Measurements from ENCODE around the gene TNFRSF21.
"Not testable (repeated sequence)": the region's sequence is repeated elsewhere in the genome, so short reads cannot be mapped to it uniquely, and the experiment has no call there.

TNFRSF21 gene

GRCh38 chr6:47246551-47246950, 63.2 kb downstream of the TNFRSF21 start:
- DNase-seq, result no peak

DNA sequence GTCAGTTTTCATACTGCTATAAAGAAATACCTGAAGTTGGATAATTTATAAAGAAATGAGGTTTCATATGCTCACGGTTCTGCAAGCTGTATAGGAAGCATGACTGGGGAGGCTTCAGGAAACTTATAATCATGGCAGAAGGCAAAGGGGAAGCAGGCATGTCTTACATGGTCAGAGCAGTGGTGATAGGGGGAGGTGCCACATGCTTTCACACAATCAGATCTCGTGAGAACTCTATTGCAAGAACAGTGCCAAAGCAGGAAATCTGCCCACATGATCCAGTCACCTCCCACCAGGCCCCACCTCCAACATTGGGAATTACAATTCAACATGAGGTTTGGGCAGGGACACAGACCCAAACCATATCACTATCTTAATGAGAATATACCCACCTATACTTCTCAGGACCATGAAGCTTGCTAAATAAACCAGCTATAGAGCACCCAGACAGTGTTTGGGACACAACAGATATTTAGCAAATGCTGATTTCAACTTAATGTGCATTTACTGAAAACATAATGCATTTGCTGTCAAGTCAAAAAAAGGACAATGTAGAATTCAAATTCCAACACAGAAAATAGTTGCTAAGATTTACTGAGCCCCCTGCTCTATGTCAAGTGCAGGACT, 63.8 kb downstream of the TNFRSF21 start:
- peak; percentile 32 to 45 for DNase-seq

DNA sequence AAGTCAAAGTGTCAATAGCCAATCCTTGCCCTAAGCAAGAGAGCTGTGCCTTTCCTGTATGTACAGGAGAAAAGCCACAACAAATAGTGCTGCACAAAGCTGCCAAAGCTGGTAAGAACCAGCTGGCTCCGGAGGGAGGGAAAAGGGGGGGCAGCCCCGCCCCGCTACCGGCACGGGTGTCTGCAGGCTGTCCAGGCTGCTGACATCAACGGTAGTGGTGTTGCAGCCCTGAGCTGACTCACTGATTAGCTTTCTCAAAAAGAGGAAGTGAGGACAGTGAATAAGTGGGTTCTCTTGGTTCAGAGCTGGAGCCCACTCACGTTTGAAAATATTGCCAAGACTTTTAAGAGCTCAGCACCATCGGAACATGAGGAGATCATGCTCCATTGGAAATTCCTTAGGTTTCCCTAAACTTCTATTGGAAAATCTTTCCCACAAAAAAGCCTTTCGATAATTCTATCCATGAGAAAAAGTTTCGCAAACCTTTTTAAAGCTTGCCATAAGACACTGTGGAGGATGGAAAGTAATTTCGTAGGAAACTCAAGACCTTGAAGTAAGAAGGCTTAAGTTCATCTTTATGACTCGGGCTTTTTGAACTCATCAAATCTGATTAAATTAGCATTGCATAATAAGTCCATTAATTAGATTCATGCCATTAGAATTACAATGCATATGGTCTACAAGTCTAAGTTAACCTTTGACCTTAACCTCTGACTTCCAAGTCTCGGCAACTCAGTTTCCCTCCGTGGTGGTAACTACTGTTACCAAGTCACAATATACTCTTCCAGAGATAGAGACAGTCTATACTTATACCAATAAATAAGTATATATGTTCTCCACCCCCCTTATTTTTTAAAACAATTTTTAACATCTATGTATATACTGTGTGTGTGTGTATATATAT, 67.0 kb downstream of the TNFRSF21 start:
- DNase-seq, result peak; percentile 88 to 97

DNA sequence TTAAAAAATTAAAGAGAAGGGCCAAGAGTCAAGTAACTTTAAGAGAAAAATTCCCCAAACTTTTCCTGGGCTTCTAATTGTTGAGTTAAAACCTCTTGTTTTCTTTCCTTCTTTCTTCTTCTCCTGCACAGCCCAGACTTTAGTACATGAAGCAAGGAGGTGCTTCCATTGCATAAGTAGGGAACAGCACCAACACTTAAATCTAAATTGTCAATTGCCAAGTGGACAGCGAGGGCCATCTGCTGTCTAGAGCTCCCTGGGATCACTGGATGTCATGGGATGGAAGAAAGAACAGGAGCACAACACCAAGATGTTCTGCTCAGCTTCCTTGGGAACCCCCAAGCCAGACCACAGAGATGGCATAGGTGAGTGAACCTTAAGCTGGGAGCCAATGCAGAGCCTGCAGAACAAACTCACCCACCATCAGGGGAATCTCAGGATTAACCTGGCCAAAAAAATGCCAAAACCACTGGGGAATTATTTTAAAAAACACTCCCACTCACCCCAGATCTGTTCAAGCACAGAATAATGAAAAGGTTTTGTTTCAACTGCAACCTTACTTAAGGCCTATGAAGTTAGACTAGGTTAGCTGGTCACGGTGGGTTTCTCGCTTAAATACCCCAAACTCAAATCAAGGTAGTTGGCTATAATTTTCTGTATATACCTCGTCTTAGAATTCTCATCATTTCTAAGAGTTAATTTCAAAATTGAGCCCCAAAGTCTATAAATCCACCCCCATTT, 67.8 kb downstream of the TNFRSF21 start:
- DNase-seq, result peak; percentile 17 to 25

DNA sequence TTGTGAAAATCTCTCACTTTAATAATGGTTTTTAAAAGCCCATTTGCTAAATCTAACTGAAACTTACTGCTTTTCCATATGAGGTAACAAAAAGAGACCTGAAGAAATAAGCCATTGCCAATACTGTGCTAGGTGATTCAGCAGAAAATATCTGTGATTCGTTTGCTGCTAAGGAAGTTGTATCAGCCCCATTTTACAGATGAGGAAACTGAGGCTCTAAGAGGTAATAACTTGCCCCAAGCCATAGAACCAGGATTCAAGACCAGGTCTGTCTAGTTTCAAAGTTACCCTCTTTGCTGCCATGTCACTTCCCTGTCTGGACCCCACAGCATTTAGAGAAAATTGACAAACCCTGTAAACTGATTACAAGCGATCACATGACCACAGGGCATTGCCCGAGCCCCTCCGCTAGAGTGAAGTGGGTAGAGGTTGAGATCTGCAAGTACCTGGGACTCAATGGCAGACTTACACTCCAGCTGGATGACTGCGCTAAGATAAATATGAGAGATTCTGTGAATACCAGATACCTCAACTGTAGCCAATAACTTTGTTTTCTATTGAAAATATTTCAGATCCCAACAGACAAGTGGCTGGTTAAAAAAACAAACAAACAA, 69.3 kb downstream of the TNFRSF21 start:
- DNase-seq, result no peak

GRCh38 chr6:47239546-47239945, 70.2 kb downstream of the TNFRSF21 start:
- no peak for DNase-seq

GRCh38 chr6:47238456-47238995, 71.2 kb downstream of the TNFRSF21 start:
- no peak for DNase-seq

- peak; percentile 18 to 25 for DNase-seq
These were observed 72.5 kb downstream of the TNFRSF21 start for GRCh38 chr6:47237196-47237595.

GRCh38 chr6:47235964-47236760, 73.5 kb downstream of the TNFRSF21 start:
- DNase-seq, result peak in 1 of 2 donors; percentile 31

DNA sequence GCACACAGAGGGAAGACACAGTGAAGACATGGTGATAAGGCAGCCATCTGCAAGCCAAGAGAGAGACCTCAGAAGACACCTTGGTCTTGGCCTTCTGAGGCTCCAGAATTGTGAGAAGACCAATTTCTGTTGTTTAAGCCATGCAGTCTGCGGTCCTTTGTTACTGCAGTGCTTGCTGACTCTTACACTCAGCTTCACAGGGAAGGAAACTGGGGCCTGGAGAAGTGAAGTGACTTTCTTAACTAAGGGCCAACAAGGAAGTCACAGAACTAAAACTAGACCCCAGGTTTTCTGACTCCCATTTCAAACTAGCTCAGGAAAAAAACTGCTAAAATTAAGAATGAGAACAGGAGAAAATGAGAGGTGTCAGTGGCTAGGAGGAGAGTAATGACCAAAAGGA, 74.3 kb downstream of the TNFRSF21 start:
- no peak for DNase-seq

DNA sequence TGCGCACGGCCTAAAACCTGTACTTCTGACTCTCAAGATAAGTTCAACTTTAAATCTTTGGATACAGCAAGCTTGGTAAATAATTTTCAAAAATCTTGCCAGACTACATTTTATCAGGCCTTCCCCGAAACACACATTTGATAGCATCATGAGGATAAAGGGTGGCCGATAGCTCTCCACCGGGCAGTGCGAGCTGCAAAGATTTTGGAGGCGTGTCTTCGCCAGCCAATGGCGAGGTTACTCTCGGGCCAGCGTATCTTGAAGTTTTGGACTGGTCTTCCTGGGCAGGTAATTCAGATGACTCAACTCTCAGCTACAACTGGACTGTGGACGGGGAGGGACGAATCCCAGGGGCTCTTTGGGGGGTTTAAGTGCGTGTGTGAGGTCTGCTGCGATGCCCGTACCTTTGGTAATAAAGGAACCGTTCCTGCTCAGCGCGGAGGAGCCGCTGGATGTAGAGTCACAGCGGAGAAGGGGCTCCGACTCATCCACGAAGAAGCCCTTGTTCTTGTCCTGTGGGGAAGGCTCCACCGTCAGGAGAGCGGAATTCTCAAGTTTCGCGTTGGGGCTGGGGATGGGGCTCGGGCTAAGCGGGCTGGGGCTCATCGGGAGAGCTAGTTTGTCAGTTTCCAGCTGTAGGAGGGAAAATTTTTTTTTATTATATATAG, 75.3 kb downstream of the TNFRSF21 start:
- DNase-seq, result no peak

- peak in 1 of 2 donors; percentile 9 for DNase-seq
These were observed 78.6 kb downstream of the TNFRSF21 start for GRCh38 chr6:47231151-47231550.

GRCh38 chr6:47230579-47230978, 79.1 kb downstream of the TNFRSF21 start:
- DNase-seq, result peak; percentile 80 to 83

- no peak for DNase-seq
These were observed 80.5 kb downstream of the TNFRSF21 start for GRCh38 chr6:47229255-47229654.

GRCh38 chr6:47228093-47228492, 81.6 kb downstream of the TNFRSF21 start:
- DNase-seq, result not testable (repeated sequence)

DNA sequence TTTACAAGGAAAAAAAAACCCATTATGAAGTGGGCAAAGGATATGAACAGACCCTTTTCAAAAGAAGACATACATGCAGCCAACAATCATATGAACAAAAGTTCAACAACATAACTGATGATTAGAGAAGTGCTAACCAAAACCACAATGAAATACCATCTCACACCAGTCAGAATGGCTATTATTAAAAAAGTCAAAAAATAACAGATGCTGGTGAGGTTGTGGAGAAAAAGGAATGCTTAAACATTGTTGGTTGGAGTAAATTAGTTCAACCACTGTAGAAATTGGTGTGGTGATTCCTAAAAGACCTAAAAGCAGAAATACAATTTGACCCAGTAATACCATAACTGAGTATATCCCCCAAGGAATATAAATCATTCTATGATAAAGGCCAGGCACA, 86.5 kb downstream of the TNFRSF21 start:
- DNase-seq, result not testable (repeated sequence)

- DNase-seq, result no peak
These were observed 88.1 kb downstream of the TNFRSF21 start for GRCh38 chr6:47221565-47221964.

DNA sequence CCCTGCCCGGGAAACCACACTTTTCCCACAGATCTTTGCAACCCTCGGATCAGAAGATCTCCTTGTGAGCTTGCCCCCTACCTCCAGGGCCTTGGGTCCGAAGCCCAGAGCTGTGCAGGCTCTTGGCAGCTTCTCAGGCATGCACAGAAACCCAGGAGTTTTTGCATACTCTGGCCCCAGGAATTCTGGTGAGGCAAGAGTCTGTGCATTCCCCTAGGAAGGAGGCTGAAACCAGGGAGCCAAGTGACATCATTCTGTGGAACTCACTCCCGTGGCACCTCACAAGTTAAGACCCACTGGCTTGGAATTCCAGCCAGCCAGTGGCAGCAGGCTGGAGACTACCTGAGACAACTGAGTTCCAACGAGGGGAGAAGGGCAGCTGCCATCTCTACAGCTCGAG, 100.1 kb downstream of the TNFRSF21 start:
- DNase-seq, result no peak

- DNase-seq, result no peak
These were observed 102.4 kb downstream of the TNFRSF21 start for GRCh38 chr6:47207261-47207660.

DNA sequence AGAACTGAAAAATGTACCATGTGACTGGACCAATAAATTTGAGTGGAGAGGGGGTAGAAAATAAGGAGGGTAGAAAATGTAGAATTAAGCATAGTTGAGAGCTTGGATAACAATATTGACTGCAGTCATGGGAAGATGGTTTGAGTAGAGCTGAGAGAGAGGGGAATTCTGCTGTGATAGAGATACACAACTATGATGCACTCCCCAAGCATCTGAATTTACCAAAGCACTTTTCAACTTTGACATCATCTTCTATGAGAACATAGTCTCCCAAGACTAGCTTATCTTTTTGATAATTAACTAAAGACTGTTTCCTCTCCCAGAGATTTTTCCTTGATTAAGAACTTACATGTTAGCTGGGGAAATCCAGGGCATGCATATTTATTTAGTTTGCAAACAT, 103.1 kb downstream of the TNFRSF21 start:
- DNase-seq, result no peak

DNA sequence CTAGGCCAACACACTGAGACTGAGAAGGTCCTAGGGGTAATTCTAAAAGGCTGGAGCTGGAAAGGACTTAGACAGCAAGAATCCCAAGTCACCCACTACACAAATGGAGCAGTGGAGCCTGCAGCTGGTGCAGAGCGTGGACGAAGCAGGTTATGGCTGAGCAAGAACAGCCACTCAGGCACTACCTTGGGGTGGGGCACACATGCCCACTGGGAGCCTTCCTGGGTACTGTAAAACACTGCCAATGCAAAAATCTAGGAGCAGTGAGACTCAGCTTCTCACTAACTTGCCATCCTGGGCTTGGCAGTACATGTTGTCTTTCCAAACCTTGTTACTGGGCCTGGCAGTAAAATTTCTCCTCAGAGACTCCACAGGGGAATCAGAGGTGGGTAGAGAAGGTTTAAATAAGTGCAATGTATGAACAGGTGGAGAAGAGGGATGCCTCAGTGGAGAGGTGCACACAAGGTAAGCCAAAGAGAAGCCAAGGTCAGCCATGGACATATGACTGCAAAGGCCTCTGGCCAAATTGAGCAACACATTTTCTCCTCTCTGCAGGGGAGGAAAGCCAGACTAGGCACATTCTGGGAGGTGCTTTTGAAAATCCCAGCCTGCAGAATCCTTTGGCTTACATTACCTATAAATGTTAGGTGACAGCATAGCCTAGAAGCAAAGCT, 105.6 kb downstream of the TNFRSF21 start:
- no peak for DNase-seq
